NT2/D1 (cell line): Measurements from ENCODE around the gene PLEKHA3.
A peak's percentile ranks its signal among the peaks of the same experiment; 100 is the strongest.
"Not testable (repeated sequence)": the region's sequence is repeated elsewhere in the genome, so short reads cannot be mapped to it uniquely, and the experiment has no call there.

Source experiments
- DNase-seq: peaks from one replicate; pipeline ENCODE4 v3.0.0-alpha.2; 2011; ENCODE audit warnings: low read depth, low spot score
- H3K27me3 ChIP-seq: 2 replicates; pipeline ENCODE4 v1.6.0; 2011; ENCODE audit warnings: mild to moderate bottlenecking; ENCODE audit not compliant: insufficient read length, insufficient read depth
- H3K36me3 ChIP-seq: 2 replicates; pipeline ENCODE4 v1.6.1; 2011; ENCODE audit warnings: mild to moderate bottlenecking, low read length, mixed read lengths; ENCODE audit not compliant: insufficient read depth, insufficient read length
- H3K4me1 ChIP-seq: 2 replicates; pipeline ENCODE4 v1.5.1; 2011; ENCODE audit not compliant: insufficient read depth, insufficient read length
- H3K4me3 ChIP-seq: 2 replicates; pipeline ENCODE4 v1.5.1; 2011; ENCODE audit warnings: low read depth; ENCODE audit not compliant: insufficient read length
- H3K9ac ChIP-seq: 2 replicates; pipeline ENCODE4 v1.6.0; 2011; ENCODE audit warnings: low read depth; ENCODE audit not compliant: insufficient read length
- H3K9me3 ChIP-seq: 2 replicates; pipeline ENCODE4 v1.5.1; 2011; ENCODE audit warnings: mild to moderate bottlenecking, low read length; ENCODE audit not compliant: insufficient read depth
- SUZ12 ChIP-seq: IDR thresholded peaks from 2 replicates; pipeline ENCODE4 v1.6.1; 2011; ENCODE audit not compliant: insufficient read length, insufficient read depth; ENCODE audit errors: extremely low read depth
- YY1 ChIP-seq: IDR thresholded peaks from 2 replicates; pipeline ENCODE4 v1.6.1; 2011; ENCODE audit not compliant: insufficient read length, insufficient read depth
- ZNF274 ChIP-seq: IDR thresholded peaks from 2 replicates; pipeline ENCODE4 v1.6.1; 2011; ENCODE audit warnings: mild to moderate bottlenecking, low read depth, low read length

PLEKHA3 gene

GRCh38 chr2:178450774-178451525 is 29.3 kb upstream of the PLEKHA3 start, which contains the start of the genes PJVK and PRKRA:
PJVK (plus strand) TSS chr2:178451378; CDS start chr2:178453410, 2,032 bp downstream.
PRKRA (minus strand) TSS chr2:178451175; CDS start chr2:178451030, 145 bp downstream.
- H3K9me3 ChIP-seq: no peaks in the 10 kb centered on the region
- peak within 1 kb of the TSS; percentile 93 for H3K4me3 ChIP-seq
- peak within 1 kb of the TSS; percentile 99 for H3K9ac ChIP-seq
- TF ChIP-seq ZNF274: no peak
- no peak for TF ChIP-seq SUZ12
- TF ChIP-seq YY1: no peak
- DNase-seq: peak; percentile 96
- H3K4me1 ChIP-seq: no peaks in the 10 kb centered on the region
- H3K36me3 ChIP-seq: peaks cover 41% of the 10 kb centered on the region
- no peaks in the 10 kb centered on the region for H3K27me3 ChIP-seq

- no peaks in the 10 kb centered on the region for H3K27me3 ChIP-seq
- peak overlapping the region; percentile 59 for H3K9ac ChIP-seq
- H3K36me3 ChIP-seq: peaks cover 30% of the 10 kb centered on the region
- H3K4me3 ChIP-seq: peak overlapping the region; percentile 69
- H3K4me1 ChIP-seq: no peaks in the 10 kb centered on the region
- no peaks in the 10 kb centered on the region for H3K9me3 ChIP-seq
- DNase-seq: no peak
- no peak for TF ChIP-seq SUZ12
- no peak for TF ChIP-seq YY1
- TF ChIP-seq ZNF274: no peak
Measured at GRCh38 chr2:178452334-178452733, 27.9 kb upstream of the PLEKHA3 start.

- Histone ChIP-seq H3K4me3 (no peak overlapping the region), H3K27me3 (no peaks in the 10 kb centered on the region), H3K36me3 (peaks cover 25% of the 10 kb centered on the region), H3K4me1 (no peaks in the 10 kb centered on the region), H3K9me3 (no peaks in the 10 kb centered on the region), H3K9ac (no peak overlapping the region)
- TF ChIP-seq ZNF274 (no peak), YY1 (no peak), SUZ12 (no peak)
- DNase-seq: no peak
Measured at GRCh38 chr2:178452870-178453269, 27.4 kb upstream of the PLEKHA3 start.

GRCh38 chr2:178455947-178456346 is 24.3 kb upstream of the PLEKHA3 start:
- Histone ChIP-seq H3K4me3 (no peak overlapping the region), H3K36me3 (peaks cover 2% of the 10 kb centered on the region), H3K9ac (no peak overlapping the region), H3K9me3 (no peaks in the 10 kb centered on the region), H3K27me3 (no peaks in the 10 kb centered on the region), H3K4me1 (no peaks in the 10 kb centered on the region)
- DNase-seq: no peak
- TF ChIP-seq SUZ12 (no peak), YY1 (no peak), ZNF274 (no peak)

- no peak for DNase-seq
- TF ChIP-seq ZNF274: no peak
- H3K27me3 ChIP-seq: no peaks in the 10 kb centered on the region
- H3K4me3 ChIP-seq: no peak overlapping the region
- H3K4me1 ChIP-seq: no peaks in the 10 kb centered on the region
- no peak overlapping the region for H3K9ac ChIP-seq
- peaks cover 2% of the 10 kb centered on the region for H3K36me3 ChIP-seq
- H3K9me3 ChIP-seq: no peaks in the 10 kb centered on the region
Measured at GRCh38 chr2:178457390-178457886, 22.8 kb upstream of the PLEKHA3 start.

GRCh38 chr2:178469219-178469849 is 10.9 kb upstream of the PLEKHA3 start:
- Histone ChIP-seq H3K27me3 (no peaks in the 10 kb centered on the region), H3K9me3 (no peaks in the 10 kb centered on the region), H3K9ac (no peak overlapping the region), H3K36me3 (peaks cover 15% of the 10 kb centered on the region), H3K4me1 (no peaks in the 10 kb centered on the region), H3K4me3 (no peak overlapping the region)
- TF ChIP-seq ZNF274: no peak
- no peak for TF ChIP-seq SUZ12
- no peak for TF ChIP-seq YY1
- no peak for DNase-seq

- not testable (repeated sequence) for H3K36me3 ChIP-seq, DNase-seq, H3K4me1 ChIP-seq, H3K9ac ChIP-seq, H3K27me3 ChIP-seq, H3K9me3 ChIP-seq, H3K4me3 ChIP-seq
Measured at GRCh38 chr2:178471313-178471712, 8.9 kb upstream of the PLEKHA3 start.
